ENCODE results near the gene SIGMAR1.
A peak's percentile ranks its signal among the peaks of the same experiment; 100 is the strongest.

SIGMAR1 gene

GRCh38 chr9:34664281-34665066, 26.9 kb upstream of the SIGMAR1 start:
- TF ChIP-seq CTCF (conservative IDR thresholded peaks at IDR 0.05) = peak; percentile 92
- TF ChIP-seq ZFX (IDR thresholded peaks at IDR 0.05) = no peak
- peak overlapping the region; percentile 78 for H3K27ac ChIP-seq

GRCh38 chr9:34663303-34663605, 25.7 kb upstream of the SIGMAR1 start:
- TF ChIP-seq CTCF (conservative IDR thresholded peaks at IDR 0.05) = no peak
- no peak for TF ChIP-seq ZFX (IDR thresholded peaks at IDR 0.05)
- no peak overlapping the region for H3K27ac ChIP-seq

GRCh38 chr9:34662526-34663302, 25.1 kb upstream of the SIGMAR1 start, which contains the start of gene CCL27:
Gene CCL27, minus strand, starts transcription at chr9:34662657. Its CDS starts 24 bp downstream, at chr9:34662633.
- TF ChIP-seq CTCF (conservative IDR thresholded peaks at IDR 0.05) (no peak), ZFX (IDR thresholded peaks at IDR 0.05) (no peak)

GRCh38 chr9:34659592-34660253, 22.1 kb upstream of the SIGMAR1 start:
- TF ChIP-seq CTCF (conservative IDR thresholded peaks at IDR 0.05) = no peak
- no peak for TF ChIP-seq ZFX (IDR thresholded peaks at IDR 0.05)
- no peak overlapping the region for H3K27ac ChIP-seq

More at GRCh38 chr9:34662526-34663302, 25.1 kb upstream of the SIGMAR1 start, which contains the start of gene CCL27:
- H3K27ac ChIP-seq = no peak within 1 kb of the TSS

GRCh38 chr9:34658461-34658860, 20.9 kb upstream of the SIGMAR1 start:
- TF ChIP-seq ZFX (IDR thresholded peaks at IDR 0.05) (no peak), CTCF (conservative IDR thresholded peaks at IDR 0.05) (no peak)
- no peak overlapping the region for H3K27ac ChIP-seq

GRCh38 chr9:34656992-34657391, 19.4 kb upstream of the SIGMAR1 start:
- no peak overlapping the region for H3K27ac ChIP-seq
- no peak for TF ChIP-seq ZFX (IDR thresholded peaks at IDR 0.05)
- no peak for TF ChIP-seq CTCF (conservative IDR thresholded peaks at IDR 0.05)

GRCh38 chr9:34655394-34655793, 17.8 kb upstream of the SIGMAR1 start:
- no peak overlapping the region for H3K27ac ChIP-seq
- TF ChIP-seq CTCF (conservative IDR thresholded peaks at IDR 0.05) (no peak), ZFX (IDR thresholded peaks at IDR 0.05) (no peak)

All from C4-2B (cell line).